GM18498 (cell line): ENCODE measurements around the gene RCOR2.
A peak's percentile ranks its signal among the peaks of the same experiment; 100 is the strongest.

ENCODE experiments used
- ATAC-seq: cut with Tn5 transposase; IDR thresholded peaks from one replicate; pipeline ENCODE4 v1.9.1; 2021; ENCODE audit warnings: mild to moderate bottlenecking, moderate library complexity; ENCODE audit not compliant: unreplicated experiment

RCOR2 gene

GRCh38 chr11:63908631-63909401 is 8.1 kb downstream of the RCOR2 start:
- ATAC-seq = no peak

- ATAC-seq = no peak
Measured at GRCh38 chr11:63907808-63908530, 9.0 kb downstream of the RCOR2 start.

GRCh38 chr11:63907063-63907462 is 9.9 kb downstream of the RCOR2 start:
- no peak for ATAC-seq

- no peak for ATAC-seq
Measured at GRCh38 chr11:63906585-63906984, 10.4 kb downstream of the RCOR2 start.

- no peak for ATAC-seq
Measured at GRCh38 chr11:63906087-63906486, 10.9 kb downstream of the RCOR2 start.

- no peak for ATAC-seq
Measured at GRCh38 chr11:63905179-63905578, 11.8 kb downstream of the RCOR2 start.

- no peak for ATAC-seq
Measured at GRCh38 chr11:63904743-63905142, 12.2 kb downstream of the RCOR2 start.

- no peak for ATAC-seq
Measured at GRCh38 chr11:63903884-63904283, 13.1 kb downstream of the RCOR2 start.

GRCh38 chr11:63901660-63902059 is 15.3 kb downstream of the RCOR2 start:
- ATAC-seq = no peak

GRCh38 chr11:63897459-63898146 is 19.4 kb downstream of the RCOR2 start:
- ATAC-seq = no peak

GRCh38 chr11:63896071-63896470 is 20.9 kb downstream of the RCOR2 start:
- ATAC-seq = no peak

- no peak for ATAC-seq
Measured at GRCh38 chr11:63893355-63893754, 23.6 kb downstream of the RCOR2 start.

- ATAC-seq = no peak
Measured at GRCh38 chr11:63892228-63892627, 24.7 kb downstream of the RCOR2 start.

GRCh38 chr11:63890368-63890767 is 26.6 kb downstream of the RCOR2 start:
- ATAC-seq = no peak

GRCh38 chr11:63889344-63889743 is 27.6 kb downstream of the RCOR2 start:
- ATAC-seq = no peak

GRCh38 chr11:63888170-63889086 is 28.5 kb downstream of the RCOR2 start:
- ATAC-seq = peak; percentile 60

- ATAC-seq = no peak
Measured at GRCh38 chr11:63887386-63887999, 29.5 kb downstream of the RCOR2 start.

- ATAC-seq = no peak
Measured at GRCh38 chr11:63884196-63884932, 32.6 kb downstream of the RCOR2 start.

GRCh38 chr11:63883791-63884190 is 33.2 kb downstream of the RCOR2 start:
- no peak for ATAC-seq
